Lower leg skin (tissue), 4 donors: ENCODE data around the gene SELENOV. TPM values are rescaled to one million over a fixed set of nuclear protein-coding genes. Genes with fewer than 3 reads are reported as not detected.

Experiments used
- DNase-seq, 2 donors: peaks; one replicate each; pipeline ENCODE4 v3.0.0-alpha.2; 2019; ENCODE audit warnings: low spot score in 2 of 2
- H3K4me3 ChIP-seq: fragments of 200-600 bp; sonication (generic); 2 replicates; pipeline ENCODE4 v1.5.1; 2017; ENCODE audit warnings: mild to moderate bottlenecking, low read depth; ENCODE audit not compliant: poor library complexity, severe bottlenecking
- CTCF ChIP-seq, 3 donors: fragments of 450-650 bp; IDR thresholded peaks; one replicate each; pipeline ENCODE4 v1.5.1; 2016; ENCODE audit warnings: antibody characterized with exemption in 3 of 3, mild to moderate bottlenecking in 3 of 3, moderate library complexity in 2 of 3
- POLR2A ChIP-seq, 2 donors: fragments of 450-650 bp; IDR thresholded peaks; one replicate each; pipeline ENCODE4 v1.6.1; 2016 to 2017; ENCODE audit warnings: antibody characterized with exemption in 2 of 2, mild to moderate bottlenecking in 1 of 2, moderate library complexity in 1 of 2
- WGBS, 2 donors: methylation state at CpG; one replicate each; pipeline ENCODE4 v1.1.5; 2018; 5-methylcytosine and 5-hydroxymethylcytosine counted together
- intact Hi-C: fragments of 100-400 bp; cut with DNase I; formaldehyde crosslinking; loops from one replicate; pipeline ENCODE4 v1.15.0; 2023; ENCODE audit warnings: low total_unique reads
- total RNA-seq, 4 donors: library from RNA; depleted of rRNA; stranded (reverse); fragments of >200 nt; gene quantifications; one replicate each; pipeline ENCODE4 v1.1.0, GENCODE V29; 2016

SELENOV gene
- total RNA-seq, 4 donors from 2014 or later = not detected

- no peak for DNase-seq
- intact Hi-C loops = no loop called here
- H3K4me3 ChIP-seq = no peak overlapping the region
- TF ChIP-seq POLR2A (IDR thresholded peaks at IDR 0.05) = no peak
- no peak for TF ChIP-seq CTCF (IDR thresholded peaks at IDR 0.05)
- 76 to 81% methylated on average over 5 of the region's 5 CpGs for WGBS, 2 donors
These were observed 13.6 kb upstream of the SELENOV start for GRCh38 chr19:39501340-39501739.

- WGBS, 2 donors = 16 to 37% methylated on average over 31 to 52 of the region's 69 CpGs
- no peak overlapping the region for H3K4me3 ChIP-seq
- no peak for TF ChIP-seq POLR2A (IDR thresholded peaks at IDR 0.05)
- no peak for TF ChIP-seq CTCF (IDR thresholded peaks at IDR 0.05)
- intact Hi-C loops = no loop called here
- DNase-seq = peak in 1 of 2 donors; percentile 87
These were observed 12.1 kb upstream of the SELENOV start for GRCh38 chr19:39502640-39503417.

GRCh38 chr19:39506598-39506943 lies 8.4 kb upstream of the SELENOV start:
- DNase-seq = no peak
- no peak overlapping the region for H3K4me3 ChIP-seq
- TF ChIP-seq POLR2A (IDR thresholded peaks at IDR 0.05) (no peak), CTCF (IDR thresholded peaks at IDR 0.05) (no peak)
- 32 to 51% methylated on average over 7 of the region's 7 CpGs for WGBS, 2 donors
- intact Hi-C loops = no loop called here

GRCh38 chr19:39506944-39507714 lies 7.8 kb upstream of the SELENOV start:
- H3K4me3 ChIP-seq = peak overlapping the region; percentile 35
- intact Hi-C loops = no loop called here
- WGBS, 2 donors = 3 to 13% methylated on average over 14 to 30 of the region's 96 CpGs
- DNase-seq = no peak
- TF ChIP-seq CTCF (IDR thresholded peaks at IDR 0.05) (no peak), POLR2A (IDR thresholded peaks at IDR 0.05) (no peak)

- no peak overlapping the region for H3K4me3 ChIP-seq
- no peak for DNase-seq
- TF ChIP-seq CTCF (IDR thresholded peaks at IDR 0.05) (no peak), POLR2A (IDR thresholded peaks at IDR 0.05) (no peak)
- 27 to 33% methylated on average over 24 of the region's 24 CpGs for WGBS, 2 donors
- intact Hi-C loops = no loop called here
These were observed 7.1 kb upstream of the SELENOV start for GRCh38 chr19:39507715-39508364.
